ENCODE results near the gene TEX12. TPM values are rescaled to one million over a fixed set of nuclear protein-coding genes. Genes with fewer than 3 reads are reported as not detected.

TEX12 gene
- total and polyA plus RNA-seq, 10 donors, result 0.16 to 2.9 (median 0.57) TPM; not detected in 5

GRCh38 chr11:112127056-112127455 is 40.1 kb upstream of the TEX12 start:
- Histone ChIP-seq H3K4me1 (peaks cover 0 to 7% (median 4%) of the 10 kb centered on the region in 6 donors), H3K36me3 (no peaks in the 10 kb centered on the region), H3K9me3 (no peaks in the 10 kb centered on the region), H3K4me3 (no peak overlapping the region), H3K27ac (no peak overlapping the region), H3K27me3 (replicated peaks in 1 of 7) (no peaks in the 10 kb centered on the region)
- WGBS, 5 donors, result 93 to 98% (median 97%) methylated on average over 2 of the region's 2 CpGs
- TF ChIP-seq CTCF (IDR thresholded peaks at IDR 0.05 in 8 of 11, conservative IDR thresholded peaks at IDR 0.05 in 3 of 11) (no peak), POLR2A (IDR thresholded peaks at IDR 0.05) (no peak), POLR2AphosphoS5 (IDR thresholded peaks at IDR 0.05) (no peak)
- DNase-seq, result no peak
- intact Hi-C loops (cut with DNase I; ENCODE audit: low total_unique reads), result no loop called here

- Histone ChIP-seq H3K4me3 (no peak overlapping the region), H3K27me3 (replicated peaks in 1 of 7) (no peaks in the 10 kb centered on the region), H3K27ac (peak overlapping the region in 2 of 8 donors; percentile 23 to 37), H3K9me3 (no peaks in the 10 kb centered on the region), H3K4me1 (peaks cover 0 to 7% (median 4%) of the 10 kb centered on the region in 6 donors), H3K36me3 (no peaks in the 10 kb centered on the region)
- 52 to 64% (median 62%) methylated on average over 3 of the region's 3 CpGs for WGBS, 5 donors
- intact Hi-C loops (cut with DNase I; ENCODE audit: low total_unique reads), result no loop called here
- DNase-seq, result no peak
- TF ChIP-seq CTCF (IDR thresholded peaks at IDR 0.05 in 8 of 11, conservative IDR thresholded peaks at IDR 0.05 in 3 of 11) (no peak), POLR2AphosphoS5 (IDR thresholded peaks at IDR 0.05) (no peak), POLR2A (IDR thresholded peaks at IDR 0.05) (no peak)
Observed at GRCh38 chr11:112128483-112129121, 38.6 kb upstream of the TEX12 start.

- Histone ChIP-seq H3K4me3 (no peak overlapping the region), H3K9me3 (no peaks in the 10 kb centered on the region), H3K36me3 (no peaks in the 10 kb centered on the region), H3K27me3 (replicated peaks in 1 of 7) (no peaks in the 10 kb centered on the region), H3K27ac (peak overlapping the region in 2 of 8 donors; percentile 15 to 37), H3K4me1 (peaks cover 0 to 7% (median 4%) of the 10 kb centered on the region in 6 donors)
- intact Hi-C loops (cut with DNase I; ENCODE audit: low total_unique reads), result no loop called here
- no peak for TF ChIP-seq POLR2AphosphoS5 (IDR thresholded peaks at IDR 0.05)
- WGBS, 5 donors, result 40 to 69% (median 62%) methylated on average over 5 of the region's 5 CpGs
- DNase-seq, result no peak
Observed at GRCh38 chr11:112129656-112130055, 37.5 kb upstream of the TEX12 start.

- Histone ChIP-seq H3K4me3 (no peak overlapping the region), H3K9me3 (no peaks in the 10 kb centered on the region), H3K36me3 (no peaks in the 10 kb centered on the region), H3K27me3 (replicated peaks in 1 of 7) (no peaks in the 10 kb centered on the region), H3K4me1 (peaks cover 0 to 7% (median 4%) of the 10 kb centered on the region in 6 donors), H3K27ac (peak overlapping the region in 2 of 8 donors; percentile 1 to 19)
- DNase-seq, result no peak
- WGBS, 5 donors, result 47 to 64% (median 56%) methylated on average over 2 of the region's 2 CpGs
- no peak for TF ChIP-seq POLR2AphosphoS5 (IDR thresholded peaks at IDR 0.05)
- intact Hi-C loops (cut with DNase I; ENCODE audit: low total_unique reads), result no loop called here
Observed at GRCh38 chr11:112132737-112133136, 34.4 kb upstream of the TEX12 start.

GRCh38 chr11:112134473-112134872 is 32.7 kb upstream of the TEX12 start:
- no peak overlapping the region for H3K27ac ChIP-seq
- 82 to 94% (median 87%) methylated on average over 3 to 4 of the region's 4 CpGs for WGBS, 5 donors
- TF ChIP-seq POLR2AphosphoS5 (IDR thresholded peaks at IDR 0.05) (no peak), CTCF (IDR thresholded peaks at IDR 0.05 in 8 of 11, conservative IDR thresholded peaks at IDR 0.05 in 3 of 11) (no peak)
- H3K9me3 ChIP-seq, result no peaks in the 10 kb centered on the region
- H3K4me3 ChIP-seq, result no peak overlapping the region
- intact Hi-C loops (cut with DNase I; ENCODE audit: low total_unique reads), result no loop called here
- H3K36me3 ChIP-seq, result no peaks in the 10 kb centered on the region
- H3K4me1 ChIP-seq, result peaks cover 0 to 4% (median 0%) of the 10 kb centered on the region in 6 donors
- no peak for DNase-seq
- no peaks in the 10 kb centered on the region for H3K27me3 ChIP-seq (replicated peaks in 1 of 7)
